Mesothelial cell of epicardium (in vitro differentiated cells): Measurements from ENCODE around the gene CC2D2B. TPM values are rescaled to one million over a fixed set of nuclear protein-coding genes. Genes with fewer than 3 reads are reported as not detected.
"Not testable (repeated sequence)": the region's sequence is repeated elsewhere in the genome, so short reads cannot be mapped to it uniquely, and the experiment has no call there.

Source experiments
- DNase-seq, 2 experiments: peaks; one replicate each; pipeline ENCODE4 v3.0.0; 2021; ENCODE audit warnings: low spot score in 2 of 2; ENCODE audit not compliant: unreplicated experiment in 2 of 2
- H3K27ac Mint-ChIP-seq: 2 replicates; pipeline ENCODE4 v1.8.0; 2021; ENCODE audit warnings: mixed read lengths
- H3K27me3 Mint-ChIP-seq: 2 replicates; pipeline ENCODE4 v1.8.0; 2021; ENCODE audit warnings: low read depth, mixed read lengths
- H3K36me3 Mint-ChIP-seq: 2 replicates; pipeline ENCODE4 v1.8.0; 2021; ENCODE audit warnings: mixed read lengths
- H3K4me1 Mint-ChIP-seq: 2 replicates; pipeline ENCODE4 v1.8.0; 2021; ENCODE audit warnings: mixed read lengths
- H3K4me3 Mint-ChIP-seq: 2 replicates; pipeline ENCODE4 v1.8.0; 2021; ENCODE audit warnings: mild to moderate bottlenecking, moderate library complexity, mixed read lengths
- H3K9me3 Mint-ChIP-seq: 2 replicates; pipeline ENCODE4 v1.8.0; 2021; ENCODE audit warnings: mixed read lengths
- total RNA-seq: library from RNA; stranded (reverse); gene quantifications from 3 replicates; pipeline ENCODE4 v1.2.1, GENCODE V29; 2021
- TF ChIP-seq, protein P1 (sequence below): fragments of 200-600 bp; sonication (generic); IDR thresholded peaks from one replicate; pipeline ENCODE4 v1.5.0; 2021; ENCODE audit warnings: antibody characterized with exemption; ENCODE audit not compliant: unreplicated experiment

Gene CC2D2B
- total RNA-seq, 1 donor from 2014 or later, result 0.78 TPM

DNA sequence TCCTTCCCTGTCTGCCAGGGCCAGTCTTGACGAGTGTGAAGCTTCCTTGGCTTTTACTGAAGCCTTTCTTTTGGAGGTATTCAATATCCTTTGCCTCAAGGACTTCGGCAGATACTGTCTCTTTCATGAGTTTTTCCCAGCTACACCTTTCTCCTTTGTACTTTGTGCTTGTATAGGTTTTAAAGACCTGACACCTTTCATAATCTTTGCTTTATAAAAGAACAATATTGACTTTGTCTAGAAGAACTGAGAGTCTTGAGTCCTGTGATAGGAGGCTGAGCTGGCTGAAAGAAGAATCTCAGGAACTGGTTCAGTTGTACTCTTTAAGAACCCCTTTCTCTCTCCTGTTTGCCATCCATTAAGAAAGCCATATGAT lies 41.3 kb upstream of the CC2D2B start:
- no peak for DNase-seq

GRCh38 chr10:95867866-95868265 lies 39.9 kb upstream of the CC2D2B start:
- TF ChIP-seq, protein P1, sequence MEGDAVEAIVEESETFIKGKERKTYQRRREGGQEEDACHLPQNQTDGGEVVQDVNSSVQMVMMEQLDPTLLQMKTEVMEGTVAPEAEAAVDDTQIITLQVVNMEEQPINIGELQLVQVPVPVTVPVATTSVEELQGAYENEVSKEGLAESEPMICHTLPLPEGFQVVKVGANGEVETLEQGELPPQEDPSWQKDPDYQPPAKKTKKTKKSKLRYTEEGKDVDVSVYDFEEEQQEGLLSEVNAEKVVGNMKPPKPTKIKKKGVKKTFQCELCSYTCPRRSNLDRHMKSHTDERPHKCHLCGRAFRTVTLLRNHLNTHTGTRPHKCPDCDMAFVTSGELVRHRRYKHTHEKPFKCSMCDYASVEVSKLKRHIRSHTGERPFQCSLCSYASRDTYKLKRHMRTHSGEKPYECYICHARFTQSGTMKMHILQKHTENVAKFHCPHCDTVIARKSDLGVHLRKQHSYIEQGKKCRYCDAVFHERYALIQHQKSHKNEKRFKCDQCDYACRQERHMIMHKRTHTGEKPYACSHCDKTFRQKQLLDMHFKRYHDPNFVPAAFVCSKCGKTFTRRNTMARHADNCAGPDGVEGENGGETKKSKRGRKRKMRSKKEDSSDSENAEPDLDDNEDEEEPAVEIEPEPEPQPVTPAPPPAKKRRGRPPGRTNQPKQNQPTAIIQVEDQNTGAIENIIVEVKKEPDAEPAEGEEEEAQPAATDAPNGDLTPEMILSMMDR, result no peak
- H3K36me3 Mint-ChIP-seq, result no peaks in the 10 kb centered on the region
- DNase-seq, result no peak
- no peaks in the 10 kb centered on the region for H3K27me3 Mint-ChIP-seq
- H3K27ac Mint-ChIP-seq, result no peak overlapping the region
- no peaks in the 10 kb centered on the region for H3K4me1 Mint-ChIP-seq
- H3K9me3 Mint-ChIP-seq, result no peaks in the 10 kb centered on the region
- H3K4me3 Mint-ChIP-seq, result no peak overlapping the region

More for the DNA sequence above, 41.3 kb upstream of the CC2D2B start:
- TF ChIP-seq, protein P1, result no peak
- H3K9me3 Mint-ChIP-seq, result no peaks in the 10 kb centered on the region
- H3K36me3 Mint-ChIP-seq, result no peaks in the 10 kb centered on the region
- no peaks in the 10 kb centered on the region for H3K27me3 Mint-ChIP-seq
- no peak overlapping the region for H3K4me3 Mint-ChIP-seq
- no peak overlapping the region for H3K27ac Mint-ChIP-seq
- H3K4me1 Mint-ChIP-seq, result peaks cover 2% of the 10 kb centered on the region

DNA sequence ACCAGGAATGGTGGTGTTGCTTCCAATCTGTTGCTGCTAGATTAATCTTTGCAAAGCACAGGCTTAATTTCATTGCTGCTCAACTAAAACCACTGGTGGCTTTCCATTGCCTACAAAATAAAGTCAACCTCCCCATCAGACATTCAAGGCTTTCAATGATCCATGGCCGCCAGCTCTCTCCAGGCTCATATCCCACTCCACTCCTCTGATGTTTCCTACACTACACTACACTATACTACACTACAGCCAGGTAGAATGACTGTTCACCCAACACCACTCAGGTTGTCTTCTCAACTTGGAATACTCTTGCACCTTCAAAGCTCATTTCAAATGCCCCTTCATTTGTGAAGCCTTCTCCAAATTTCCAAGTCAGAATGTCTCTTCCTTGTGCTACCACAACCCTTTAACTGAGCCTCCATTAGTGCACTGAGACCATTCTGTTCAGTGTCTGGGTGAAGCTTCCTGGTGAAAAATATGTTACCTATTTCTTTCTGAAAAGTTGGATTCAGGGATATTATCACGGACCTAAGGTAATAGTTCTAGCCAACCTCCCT lies 35.5 kb upstream of the CC2D2B start:
- DNase-seq, result no peak
- TF ChIP-seq, protein P1, result no peak
- Mint-ChIP-seq H3K36me3 (peaks cover 33% of the 10 kb centered on the region), H3K4me1 (no peaks in the 10 kb centered on the region), H3K27me3 (no peaks in the 10 kb centered on the region), H3K9me3 (peaks cover 18% of the 10 kb centered on the region), H3K27ac (no peak overlapping the region), H3K4me3 (no peak overlapping the region)

DNA sequence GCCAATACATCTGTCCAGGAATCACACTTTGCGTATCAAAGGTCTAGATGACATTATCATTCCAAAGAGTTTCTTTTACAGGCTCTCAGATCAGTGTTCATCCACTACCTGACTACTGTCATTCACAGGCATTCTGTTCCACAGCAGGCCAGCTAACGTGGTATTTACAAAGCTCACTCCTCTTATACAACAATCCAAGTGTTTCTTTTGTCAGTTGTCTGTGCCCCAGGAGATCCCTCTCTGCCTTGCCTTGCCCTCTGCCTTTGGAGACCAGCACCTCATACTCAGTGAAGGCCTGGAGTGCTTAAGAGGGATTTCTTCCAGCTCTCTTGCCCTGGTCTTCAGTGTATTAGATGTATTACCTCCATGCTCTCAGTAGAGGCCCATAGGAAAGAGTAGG lies 34.6 kb upstream of the CC2D2B start:
- Mint-ChIP-seq H3K4me1 (no peaks in the 10 kb centered on the region), H3K27ac (no peak overlapping the region), H3K9me3 (peaks cover 18% of the 10 kb centered on the region), H3K36me3 (peaks cover 33% of the 10 kb centered on the region), H3K27me3 (no peaks in the 10 kb centered on the region), H3K4me3 (no peak overlapping the region)
- no peak for DNase-seq
- TF ChIP-seq, protein P1, result no peak

DNA sequence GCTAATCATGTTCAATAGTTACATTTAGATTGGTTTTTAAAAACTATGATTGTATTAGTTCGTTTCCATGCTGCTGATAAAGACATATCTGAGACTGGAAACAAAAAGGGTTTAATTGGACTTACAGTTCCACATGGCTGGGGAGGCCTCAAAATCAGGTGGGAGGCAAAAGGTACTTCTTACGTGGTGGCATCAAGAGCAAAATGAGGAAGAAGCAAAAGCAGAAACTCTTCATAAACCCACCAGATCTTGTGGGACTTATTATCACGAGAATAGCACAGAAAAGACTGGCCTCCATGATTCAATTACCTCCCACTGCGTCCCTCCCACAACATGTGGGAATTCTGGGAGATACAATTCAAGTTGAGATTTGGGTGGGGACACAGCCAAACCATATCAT lies 34.1 kb upstream of the CC2D2B start:
- Mint-ChIP-seq H3K4me1 (no peaks in the 10 kb centered on the region), H3K27me3 (no peaks in the 10 kb centered on the region), H3K27ac (no peak overlapping the region), H3K36me3 (peaks cover 33% of the 10 kb centered on the region), H3K4me3 (no peak overlapping the region), H3K9me3 (peaks cover 18% of the 10 kb centered on the region)
- TF ChIP-seq, protein P1, result no peak
- no peak for DNase-seq

DNA sequence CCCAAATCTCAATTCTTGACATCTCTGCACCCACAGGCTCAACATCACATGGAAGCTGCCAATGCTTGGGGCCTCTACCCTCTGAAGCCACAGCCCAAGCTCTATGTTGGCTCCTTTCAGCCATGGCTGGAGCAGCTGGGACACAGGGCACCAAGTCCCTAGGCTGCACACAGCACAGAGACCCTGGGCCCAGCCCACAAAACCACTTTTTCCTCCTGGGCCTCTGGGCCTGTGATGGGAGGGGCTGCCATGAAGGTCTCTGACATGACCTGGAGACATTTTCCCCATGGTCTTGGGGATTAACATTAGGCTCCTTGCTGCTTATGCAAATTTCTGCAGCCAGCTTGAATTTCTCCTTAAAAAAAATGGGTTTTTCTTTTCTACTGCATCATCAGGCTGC lies 33.0 kb upstream of the CC2D2B start:
- not testable (repeated sequence) for H3K4me3 Mint-ChIP-seq, DNase-seq, H3K4me1 Mint-ChIP-seq, H3K27ac Mint-ChIP-seq, H3K27me3 Mint-ChIP-seq
- Mint-ChIP-seq H3K9me3 (peaks cover 18% of the 10 kb centered on the region), H3K36me3 (peaks cover 34% of the 10 kb centered on the region)
